ENCODE results near the gene RGS7. TPM values are rescaled to one million over a fixed set of nuclear protein-coding genes. Genes with fewer than 3 reads are reported as not detected.

The RGS7 gene
- total and polyA plus RNA-seq, 2 of the 8 experiments (the other 6 are each of a cell fraction or from before 2014, with no cell fraction given), result 1.6 to 3.0 TPM

- Histone ChIP-seq H3K4ac (replicated peaks; ENCODE audit: insufficient read length, low read depth, low read length) (no peak overlapping the region), H3K4me3 (ENCODE audit: extremely low read depth in 1 of 4, insufficient read depth in 2 of 4, low read depth in 3 of 4, low read length in 4 of 4) (no peak overlapping the region), H4K5ac (ENCODE audit: insufficient read length, low read depth, low read length) (no peak overlapping the region), H3K36me3 (ENCODE audit: control insufficient read depth in 2 of 4, insufficient read depth in 4 of 4, low read length in 3 of 4) (no peaks in the 10 kb centered on the region), H3K27me3 (replicated peaks in 1 of 4; ENCODE audit: control insufficient read depth in 3 of 4, extremely low read depth in 1 of 4, insufficient read depth in 3 of 4, low read length in 3 of 4) (no peaks in the 10 kb centered on the region), H3K79me2 (ENCODE audit: control insufficient read depth in 1 of 2, insufficient read depth in 2 of 2, low read length in 2 of 2) (no peaks in the 10 kb centered on the region), H3K18ac (ENCODE audit: extremely low read depth, low read length) (no peak overlapping the region), H2AFZ (ENCODE audit: low read length) (no peak overlapping the region), H3K56ac (replicated peaks; ENCODE audit: insufficient read length, low read depth, low read length) (no peak overlapping the region), H2BK120ac (replicated peaks; ENCODE audit: low read depth, low read length) (no peak overlapping the region), H4K8ac (ENCODE audit: extremely low read depth, insufficient read depth, low read length) (no peak overlapping the region), H2BK15ac (ENCODE audit: low read length) (no peak overlapping the region), H3K14ac (ENCODE audit: insufficient read length) (no peak overlapping the region), H4K91ac (replicated peaks; ENCODE audit: insufficient read length, low read length) (no peak overlapping the region), H3K79me1 (ENCODE audit: low read depth, low read length) (no peaks in the 10 kb centered on the region), H3K23me2 (ENCODE audit: low read depth, low read length) (no peaks in the 10 kb centered on the region), H3K9me3 (ENCODE audit: insufficient read depth in 2 of 2, low read depth in 1 of 2, low read length in 1 of 2) (no peaks in the 10 kb centered on the region), H3K9ac (replicated peaks in 1 of 4; ENCODE audit: extremely low read depth in 1 of 4, low read depth in 3 of 4, low read length in 3 of 4) (no peak overlapping the region), H3K27ac (ENCODE audit: low read depth, low read length) (no peak overlapping the region), H2AK5ac (ENCODE audit: low read depth, low read length) (no peak overlapping the region), H4K20me1 (replicated peaks in 1 of 2; ENCODE audit: control insufficient read depth in 1 of 2, insufficient read depth in 2 of 2, low read length in 2 of 2) (no peaks in the 10 kb centered on the region), H2BK12ac (ENCODE audit: low read depth, low read length) (no peak overlapping the region), H3K23ac (ENCODE audit: insufficient read length) (no peak overlapping the region), H2BK5ac (ENCODE audit: low read depth, low read length) (no peak overlapping the region), H2BK20ac (ENCODE audit: low read length) (no peak overlapping the region), H3K4me1 (replicated peaks in 1 of 4; ENCODE audit: control insufficient read depth in 3 of 4, insufficient read depth in 4 of 4, low read length in 3 of 4) (no peaks in the 10 kb centered on the region), H3K4me2 (ENCODE audit: insufficient read depth in 1 of 2, low read depth in 2 of 2, low read length in 2 of 2) (no peak overlapping the region)
- DNase-seq (ENCODE audit: low read depth in 1 of 2, low spot score in 2 of 2) (no peak), FAIRE-seq (no peak)
- POLR2A ChIA-PET (ENCODE audit: partially characterized antibody), result no interaction called here
- 93% methylated on average over 4 of the region's 4 CpGs; no CpG with 5 or more reads in 1 of the 2 experiments for WGBS, 2 experiments (ENCODE audit: extremely low coverage in 1 of 2, insufficient coverage in 1 of 2, insufficient read length in 1 of 2, insufficient replicate concordance in 2 of 2, low coverage in 1 of 2, low lambda C conversion rate in 2 of 2, missing lambda C conversion rate in 1 of 2)
- CTCF ChIA-PET (ENCODE audit: partially characterized antibody), result interaction anchor here (0.7 to 1.5 kb wide), 2 partner anchors 12 to 143 kb away, joined by 3 to 8 read pairs; no protein-coding TSS in a partner anchor
Measured at GRCh38 chr1:240876071-240876470, 480.9 kb downstream of the RGS7 start.
